OCI-M1 (cell line): ENCODE data around the gene WDR27.

Experiments used
- DNase-seq: peaks from one replicate; lab custom pipeline; 2025; lab: John Stamatoyannopoulos, UW

The WDR27 gene

DNA sequence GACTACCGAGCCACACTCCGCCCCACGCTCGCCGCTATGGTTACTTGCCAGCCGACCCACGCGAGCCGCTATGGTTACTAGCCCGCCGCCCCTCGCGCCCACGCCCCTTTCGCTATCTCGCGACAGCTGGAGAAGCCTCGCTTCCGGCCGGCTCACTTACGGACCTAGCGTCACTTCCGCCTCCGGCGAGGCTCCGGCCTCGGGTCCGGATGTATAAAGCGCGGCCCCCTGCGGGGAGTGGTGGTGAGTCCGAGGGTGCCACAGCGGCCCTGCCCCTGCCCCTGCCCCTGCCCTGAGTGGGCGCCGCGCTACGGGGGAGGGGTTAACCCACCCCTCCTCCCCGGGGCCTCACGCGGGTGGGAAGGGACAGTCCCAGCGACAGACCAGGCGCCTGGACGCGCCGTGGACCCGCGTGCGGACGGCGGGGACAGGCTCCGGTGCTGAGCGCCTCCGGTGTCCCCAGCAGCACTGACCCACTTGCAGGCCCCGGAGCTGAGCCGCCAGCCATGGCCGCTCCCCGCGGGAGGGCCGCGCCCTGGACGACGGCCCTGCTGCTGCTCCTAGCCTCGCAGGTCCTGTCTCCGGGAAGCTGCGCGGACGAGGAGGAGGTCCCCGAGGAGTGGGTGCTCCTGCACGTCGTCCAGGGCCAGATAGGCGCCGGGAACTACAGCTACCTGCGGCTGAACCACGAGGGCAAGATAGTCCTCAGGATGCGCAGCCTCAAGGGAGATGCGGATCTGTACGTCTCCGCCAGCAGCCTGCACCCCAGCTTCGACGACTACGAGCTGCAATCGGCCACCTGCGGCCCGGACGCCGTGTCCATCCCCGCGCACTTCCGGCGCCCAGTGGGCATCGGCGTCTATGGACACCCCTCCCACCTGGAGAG is at the start of gene WDR27, which contains the start of gene C6orf120:
WDR27 (minus strand) TSS at position 76 of the 886 bp plus-strand sequence. CDS start 13,024 bp downstream, outside the sequence.
C6orf120 (plus strand) TSS at position 173 of the 886 bp plus-strand sequence; CDS start at position 507, 334 bp downstream.
- DNase-seq = peak; percentile 97

DNA sequence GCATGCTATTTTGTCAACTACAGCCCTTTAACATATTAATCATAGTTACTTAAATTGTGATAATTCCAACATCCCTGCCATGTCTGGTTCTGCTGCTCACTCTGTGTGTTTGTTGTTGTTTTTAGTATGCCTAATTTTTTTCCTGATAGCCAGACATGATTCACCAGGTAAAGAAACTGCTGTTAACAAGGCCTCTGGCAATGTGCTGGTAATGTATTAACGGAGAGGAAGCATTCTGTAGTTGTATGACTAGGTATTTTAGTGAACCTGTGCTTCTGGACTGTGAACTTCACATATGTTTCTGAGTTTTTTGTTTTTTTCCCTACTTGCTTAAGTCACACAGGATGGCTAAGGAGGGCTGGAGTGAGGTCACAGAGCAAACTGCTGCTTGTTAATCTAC is 44.7 kb upstream of the WDR27 start:
- DNase-seq = no peak

DNA sequence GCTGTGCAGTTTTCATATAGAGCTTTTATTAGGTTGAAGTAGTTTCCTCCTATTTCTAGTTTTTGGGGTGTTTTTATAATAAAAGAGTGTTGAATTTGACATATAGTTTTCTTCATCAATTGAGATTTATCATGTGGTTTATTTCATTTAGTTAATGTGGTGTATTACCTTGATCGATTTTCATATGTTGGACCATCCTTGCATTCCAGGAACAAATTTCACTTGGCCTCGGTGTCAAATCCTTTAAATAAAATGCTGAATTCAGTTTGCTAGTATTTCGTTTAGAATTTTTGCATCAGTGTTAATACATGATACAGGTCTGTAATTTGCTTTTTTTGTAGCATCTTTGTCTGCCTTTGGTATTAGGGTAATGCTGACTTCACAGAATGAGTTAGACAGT is 43.6 kb upstream of the WDR27 start:
- DNase-seq = no peak

DNA sequence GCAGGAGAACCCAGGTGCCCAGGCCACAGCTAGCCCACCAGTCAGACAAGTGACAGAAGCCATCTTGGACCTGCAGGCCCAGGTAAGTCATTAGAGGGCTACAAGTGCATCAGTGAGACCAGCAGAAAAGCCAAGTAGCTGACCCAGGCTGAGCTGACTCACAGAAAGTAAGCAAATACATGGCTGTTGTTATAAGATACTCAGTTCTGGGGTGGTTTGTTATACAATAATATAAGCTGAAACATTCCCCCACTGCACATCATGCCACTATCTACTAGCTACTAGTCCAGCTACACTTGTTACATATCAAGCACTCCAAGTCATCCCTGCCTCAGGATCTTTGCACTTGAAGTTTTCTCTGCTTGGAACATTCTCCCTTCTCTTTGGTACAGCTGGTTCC is 39.5 kb upstream of the WDR27 start:
- no peak for DNase-seq

DNA sequence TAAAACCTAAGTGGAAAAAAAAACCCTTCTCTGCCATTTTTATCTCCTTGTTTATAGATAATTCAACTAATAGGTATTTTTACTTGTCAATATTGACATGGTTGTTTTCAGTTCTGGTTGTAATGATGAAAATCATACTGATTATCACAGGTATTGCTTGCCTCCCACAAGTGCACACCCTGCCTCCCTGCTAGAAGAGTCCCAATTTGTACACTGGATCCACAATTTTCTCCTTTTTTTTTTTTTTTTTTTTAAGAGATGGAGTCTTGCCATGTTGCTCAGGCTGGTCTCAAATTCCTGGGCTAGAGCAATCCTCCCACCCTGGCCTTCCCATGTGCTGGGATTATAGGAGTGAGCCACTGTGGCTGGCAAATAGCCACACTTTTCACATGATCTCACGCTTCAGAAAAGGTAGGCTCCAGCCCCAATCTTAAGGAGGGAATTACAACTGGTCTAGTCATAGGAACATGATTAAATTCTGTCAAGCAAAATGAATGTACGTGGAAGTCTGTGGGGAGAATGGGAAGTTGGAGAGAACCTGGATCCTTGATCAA is 37.2 kb upstream of the WDR27 start:
- DNase-seq = no peak

DNA sequence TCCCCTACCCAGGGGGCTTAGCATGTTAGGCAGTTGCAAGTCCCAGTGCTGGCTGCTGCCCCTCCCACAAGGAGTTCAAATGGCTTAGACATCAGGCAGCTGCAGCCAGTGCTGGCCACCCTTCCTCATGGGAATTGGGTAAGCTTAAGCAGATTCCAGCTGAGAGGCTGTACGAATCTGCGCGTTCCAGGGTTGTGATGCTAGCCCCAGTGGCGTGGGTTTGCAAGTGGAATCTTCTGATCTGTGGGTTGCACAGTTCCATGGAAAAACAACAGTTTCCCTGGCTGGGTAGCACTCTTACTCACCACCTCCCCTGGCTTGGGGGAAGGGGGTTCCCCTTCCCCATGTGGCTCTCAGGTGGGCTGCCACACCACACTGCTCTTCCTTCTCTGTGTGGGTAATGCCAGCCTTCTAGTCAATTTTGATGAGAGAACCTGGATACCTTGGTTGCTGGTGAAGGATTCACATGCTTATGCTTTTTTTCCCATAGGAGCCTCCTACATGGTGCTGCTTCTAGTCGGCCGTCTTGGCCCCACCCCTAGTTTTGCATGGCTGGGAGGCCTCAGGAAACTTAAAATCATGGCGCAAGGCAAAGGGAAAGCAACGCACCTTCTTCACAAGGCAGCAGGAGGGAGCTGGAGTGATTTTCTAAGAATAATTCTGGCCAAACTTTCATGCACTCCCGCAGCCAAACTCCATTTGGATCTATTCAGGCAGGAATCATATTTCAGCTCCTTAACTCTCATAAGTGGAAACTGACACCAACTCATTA is 36.6 kb upstream of the WDR27 start:
- DNase-seq = no peak

DNA sequence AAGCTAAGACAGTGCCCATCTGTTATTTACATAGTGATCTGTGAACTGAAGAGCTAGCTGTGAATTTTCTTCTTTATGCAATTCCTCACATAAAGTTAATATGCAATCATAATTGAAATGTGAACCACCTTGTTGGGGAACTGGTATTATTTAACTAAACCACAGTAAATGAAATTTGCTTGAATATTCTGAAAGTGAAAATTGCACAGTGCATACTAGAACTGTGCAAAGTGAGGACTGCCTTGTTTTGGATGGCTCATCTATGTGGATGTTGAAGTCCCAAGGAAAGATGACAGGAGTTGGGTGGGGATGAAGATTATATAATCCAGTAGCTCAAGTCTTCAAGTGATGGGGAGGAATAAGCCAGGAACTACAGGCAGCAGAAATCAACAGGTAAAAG is 28.1 kb upstream of the WDR27 start:
- no peak for DNase-seq

DNA sequence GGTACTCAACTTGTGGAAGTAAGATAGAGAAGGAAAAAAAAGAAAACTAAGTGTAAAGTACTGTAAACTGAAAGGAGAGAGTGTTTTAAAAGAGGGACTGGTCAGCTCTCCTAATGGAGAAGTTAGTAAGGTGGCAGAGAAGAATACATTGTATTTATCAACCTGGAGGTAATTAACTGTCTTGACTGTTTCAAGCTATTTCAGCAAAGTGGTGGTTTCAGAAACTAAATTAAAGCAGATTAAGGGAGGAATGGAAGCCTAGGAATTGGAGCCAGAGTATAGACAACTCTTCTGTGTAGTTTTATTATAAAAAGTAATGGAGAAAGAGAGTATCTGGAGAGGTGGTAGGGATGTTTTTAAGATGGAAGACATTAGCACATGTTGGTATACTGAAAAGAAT is 25.1 kb upstream of the WDR27 start:
- peak; percentile 10 for DNase-seq

DNA sequence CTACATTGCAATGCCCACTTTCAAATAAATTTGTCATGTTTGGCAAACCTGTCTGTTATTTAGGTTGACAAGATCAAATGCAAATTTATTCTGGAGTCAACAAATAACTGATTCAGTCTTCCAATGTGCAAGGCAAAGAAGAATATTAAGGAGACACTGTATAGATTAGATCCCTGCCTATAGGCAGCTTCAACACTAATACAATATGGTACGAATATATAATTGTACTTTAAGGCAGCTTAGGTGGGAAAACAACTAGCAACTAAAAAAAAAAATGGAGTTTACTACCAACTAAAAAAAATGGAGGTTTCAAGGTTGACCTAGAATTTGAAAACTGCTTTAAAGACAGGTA is 24.2 kb upstream of the WDR27 start:
- no peak for DNase-seq

DNA sequence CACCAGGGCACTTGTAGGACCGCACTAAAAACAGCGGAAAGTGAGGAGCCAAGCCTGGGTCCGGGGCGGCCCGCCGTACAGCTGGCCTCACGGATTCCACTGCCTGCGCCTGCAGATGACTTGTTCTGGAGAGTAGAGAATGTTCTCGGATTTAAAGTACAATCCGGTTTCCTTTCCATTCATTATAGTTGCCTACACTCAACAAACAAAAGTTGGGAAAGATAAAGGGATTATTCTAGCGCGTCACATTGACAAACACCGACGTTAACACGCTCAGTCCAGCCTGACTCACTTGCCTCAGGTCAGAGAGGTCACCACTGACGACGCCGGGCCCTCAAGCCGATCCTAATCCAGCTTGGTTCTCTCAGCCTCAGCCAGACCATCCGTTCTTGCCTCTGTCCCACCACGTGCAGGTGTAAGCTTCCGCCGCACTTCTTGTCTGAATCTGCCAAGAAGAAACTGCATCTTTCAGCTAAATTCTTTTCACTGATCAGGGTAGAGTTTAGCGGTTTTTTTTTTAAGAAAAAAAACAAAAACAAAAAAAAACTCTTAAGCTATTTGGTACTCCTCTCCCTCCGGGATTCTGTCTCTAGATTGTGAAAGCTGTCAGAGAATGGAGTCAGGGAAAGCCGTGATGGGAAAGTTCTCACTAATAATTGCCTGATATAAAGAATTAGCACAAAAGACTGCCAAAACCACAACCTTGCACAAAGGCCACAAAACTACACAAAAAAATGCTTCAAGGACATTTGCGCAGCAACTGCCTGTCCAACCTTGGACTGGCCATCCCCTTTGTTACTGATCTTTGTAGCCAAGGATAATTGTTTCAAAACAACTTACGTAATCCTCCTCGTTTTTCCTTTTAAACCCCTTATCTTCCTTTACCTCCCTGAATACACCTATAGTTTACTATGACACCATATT is 23.6 kb upstream of the WDR27 start:
- DNase-seq = no peak

DNA sequence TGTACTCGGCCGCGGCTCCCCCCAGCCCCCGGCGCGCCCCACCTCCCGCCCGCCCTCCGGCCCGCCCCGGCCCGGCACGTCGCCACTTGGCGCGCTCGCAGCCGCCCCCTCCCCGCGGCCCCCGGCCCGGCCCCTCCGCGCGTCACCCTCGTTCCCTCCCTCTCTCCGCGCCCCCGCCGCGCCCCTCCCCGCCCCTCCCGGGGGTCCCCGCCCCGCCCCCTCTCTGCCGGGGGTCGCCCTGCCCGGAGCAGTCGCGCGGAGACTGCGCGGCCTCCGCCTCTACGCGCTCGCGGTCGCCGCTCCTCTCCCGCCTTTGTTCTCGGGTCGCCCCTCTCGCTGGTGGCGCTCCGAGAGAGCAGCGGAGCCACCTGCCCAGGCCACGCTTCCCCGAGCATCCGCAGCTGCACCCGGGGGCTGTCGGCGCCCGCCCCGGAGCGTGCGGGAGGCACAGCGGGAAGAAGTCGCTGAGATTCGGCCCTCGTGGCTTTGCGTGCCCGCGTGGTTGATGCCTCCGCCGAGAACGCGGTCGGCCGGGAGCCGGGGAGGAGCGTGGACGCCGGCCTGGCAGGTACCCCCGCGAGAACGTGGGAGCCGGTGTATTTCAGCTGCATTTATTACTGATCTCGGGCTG is 22.8 kb upstream of the WDR27 start, which contains the start of gene PHF10:
PHF10 (minus strand) TSS at position 7 of the 631 bp plus-strand sequence. CDS start 569 bp downstream, outside the sequence.
- no peak for DNase-seq

DNA sequence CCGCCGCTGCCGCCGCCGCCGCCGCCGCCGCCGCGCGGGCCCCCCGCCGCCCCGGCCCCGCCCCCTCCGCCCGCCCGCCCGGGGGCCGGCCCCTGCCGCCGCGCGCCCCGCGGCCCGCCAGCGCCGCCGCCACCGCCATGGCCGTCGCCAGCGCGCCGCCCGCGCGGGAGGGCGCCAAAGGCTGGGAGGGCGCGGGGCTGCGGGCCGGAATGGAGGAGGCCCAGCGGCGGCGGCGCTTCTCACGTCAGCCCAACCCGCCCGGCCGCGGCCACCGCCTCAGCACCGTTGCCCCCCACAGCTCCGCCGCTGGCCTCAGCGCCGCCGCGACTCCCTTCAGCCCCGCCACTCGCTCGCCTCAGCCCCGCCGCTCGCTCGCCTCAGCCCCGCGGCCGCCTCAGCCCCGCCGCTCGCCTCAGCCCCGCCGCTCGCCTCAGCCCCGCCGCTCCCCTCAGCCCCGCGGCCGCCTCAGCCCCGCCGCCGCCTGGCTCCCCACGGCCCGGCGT is 22.2 kb upstream of the WDR27 start:
- peak; percentile 40 for DNase-seq

DNA sequence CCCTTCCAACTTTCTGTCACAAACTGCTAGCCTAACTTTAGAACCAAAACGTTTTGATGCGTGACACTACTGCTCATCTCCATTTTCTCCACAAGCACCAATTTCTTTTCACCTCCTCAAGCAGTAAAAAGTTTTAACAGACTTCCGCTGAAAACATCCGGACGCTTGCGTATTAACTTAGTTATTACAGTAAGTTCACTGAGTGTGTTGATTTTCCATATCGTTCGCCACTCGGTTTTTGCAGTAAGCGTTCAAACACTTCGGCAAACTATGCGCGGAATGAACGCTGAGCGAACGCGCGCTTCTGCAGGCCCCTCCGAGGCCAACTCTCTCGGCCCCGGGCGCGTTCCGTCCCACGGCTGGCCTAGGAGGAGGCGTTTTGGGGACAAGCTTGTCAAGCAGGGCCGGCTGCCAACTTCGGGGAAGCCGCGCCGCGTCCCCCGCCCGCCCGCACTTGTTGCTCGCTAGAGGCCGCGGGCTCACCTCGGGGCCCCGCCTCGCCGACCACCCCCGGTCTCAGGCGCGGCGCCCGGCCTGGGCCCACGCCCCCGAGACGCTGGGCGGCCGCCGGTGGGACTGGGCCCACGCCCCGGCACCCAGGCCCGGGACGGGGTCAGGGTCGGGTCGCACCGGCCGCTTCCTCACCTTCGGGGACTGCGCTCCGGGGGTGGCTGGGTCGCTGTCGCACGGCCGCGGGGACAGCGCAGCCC is 21.5 kb upstream of the WDR27 start:
- DNase-seq = peak; percentile 78

DNA sequence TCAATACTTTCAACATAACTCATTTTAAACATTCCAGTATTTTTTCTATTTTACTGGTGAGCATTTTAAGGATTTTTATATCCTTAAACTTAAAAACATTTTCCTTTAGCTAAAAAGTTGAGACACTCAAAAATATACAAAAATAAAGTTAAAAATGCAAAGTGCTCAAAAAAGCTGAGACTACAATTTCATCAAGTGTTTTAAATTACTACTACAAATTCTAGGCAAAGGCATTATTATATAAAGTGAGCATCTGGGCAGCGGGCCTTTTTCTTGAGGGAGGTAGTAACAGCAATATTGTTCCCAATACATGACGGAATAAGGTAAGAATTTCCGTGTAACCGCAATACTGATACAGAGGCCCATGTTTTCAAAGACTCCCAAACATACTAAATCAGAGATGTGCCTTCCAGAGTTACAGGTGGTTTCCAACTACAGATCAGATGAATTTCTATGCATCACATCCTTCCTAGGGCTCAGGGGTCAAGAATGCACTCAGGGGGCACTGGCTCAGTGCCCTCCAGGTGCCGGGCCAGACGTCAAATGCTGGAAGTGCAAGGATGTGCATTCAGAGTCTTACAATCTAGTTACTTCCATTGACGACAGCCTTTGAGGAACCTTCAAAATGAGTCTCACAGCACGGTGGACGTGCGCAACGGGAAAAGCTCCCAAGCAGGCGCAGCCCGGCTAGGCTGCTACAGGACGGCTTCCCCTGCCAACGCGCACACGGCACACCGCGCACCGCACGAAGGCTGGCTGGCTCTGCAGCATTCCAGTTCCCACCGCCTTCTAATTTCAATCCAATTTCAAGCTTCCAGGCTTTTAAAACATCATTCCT is 20.8 kb upstream of the WDR27 start:
- peak; percentile 78 for DNase-seq

DNA sequence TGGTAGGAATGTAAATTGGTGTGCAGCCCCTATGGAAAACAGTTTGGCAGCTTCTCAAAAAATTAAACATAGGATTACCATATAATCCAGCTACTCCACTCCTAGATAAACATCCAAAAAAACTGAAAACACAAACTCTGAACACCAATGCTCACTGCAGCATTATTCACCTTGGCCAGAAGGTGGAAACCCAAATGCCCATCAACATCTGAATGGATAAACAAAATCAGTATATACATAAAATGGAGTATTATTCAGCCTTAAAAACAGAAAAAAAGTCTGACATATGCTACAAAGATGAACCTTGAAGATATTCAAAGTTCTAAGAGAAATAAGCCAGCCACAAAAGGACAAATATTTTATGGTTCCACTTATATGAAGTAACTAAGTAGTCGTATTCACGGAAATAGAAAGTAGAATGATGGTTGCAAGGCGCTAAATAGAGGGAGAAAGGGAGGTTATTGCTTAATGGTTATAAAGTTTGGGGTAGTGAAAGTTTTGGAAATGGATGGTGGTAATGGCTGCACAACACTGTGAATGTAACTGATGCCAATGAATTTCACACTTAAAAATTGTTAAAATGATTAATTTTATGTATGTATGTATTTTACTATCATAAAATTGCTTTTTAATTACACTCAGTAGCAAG is 18.5 kb upstream of the WDR27 start:
- DNase-seq = no peak

DNA sequence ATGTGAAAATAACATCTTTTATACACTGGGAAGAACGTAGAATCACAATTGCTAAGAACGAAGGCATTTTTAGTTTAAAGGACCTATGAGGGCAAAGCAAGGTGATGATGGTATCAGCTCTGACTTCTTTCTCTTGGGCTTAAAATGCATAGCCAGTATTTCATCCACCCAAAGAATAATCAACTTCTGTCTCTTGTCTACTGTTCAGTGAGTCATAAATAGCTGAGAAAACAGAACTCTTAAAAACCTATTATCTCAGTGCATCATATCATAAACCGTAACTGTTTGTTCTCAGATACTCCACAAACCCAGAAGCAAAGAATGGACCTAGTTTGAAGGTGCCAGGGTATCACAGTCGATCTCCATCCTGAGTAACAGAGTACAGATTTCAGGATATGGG is 17.3 kb upstream of the WDR27 start:
- no peak for DNase-seq

DNA sequence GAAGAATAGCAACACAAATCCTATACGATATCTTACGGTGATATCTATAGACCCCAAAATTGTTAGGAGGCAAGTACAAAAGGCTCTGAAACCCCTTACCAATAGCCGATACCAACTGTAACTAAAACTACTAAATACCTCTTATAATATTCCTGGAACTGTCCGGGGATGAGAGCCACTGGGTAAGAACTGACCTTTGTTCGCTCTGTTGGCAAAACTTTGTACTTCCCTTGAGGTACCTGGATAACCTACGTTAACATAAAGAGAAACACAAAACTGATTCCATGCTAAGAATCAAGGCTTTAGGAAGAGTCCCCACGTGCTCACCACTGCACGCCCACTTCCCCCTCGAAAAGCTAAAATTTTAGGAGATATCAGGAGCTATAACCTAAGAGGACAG is 12.8 kb upstream of the WDR27 start:
- no peak for DNase-seq

DNA sequence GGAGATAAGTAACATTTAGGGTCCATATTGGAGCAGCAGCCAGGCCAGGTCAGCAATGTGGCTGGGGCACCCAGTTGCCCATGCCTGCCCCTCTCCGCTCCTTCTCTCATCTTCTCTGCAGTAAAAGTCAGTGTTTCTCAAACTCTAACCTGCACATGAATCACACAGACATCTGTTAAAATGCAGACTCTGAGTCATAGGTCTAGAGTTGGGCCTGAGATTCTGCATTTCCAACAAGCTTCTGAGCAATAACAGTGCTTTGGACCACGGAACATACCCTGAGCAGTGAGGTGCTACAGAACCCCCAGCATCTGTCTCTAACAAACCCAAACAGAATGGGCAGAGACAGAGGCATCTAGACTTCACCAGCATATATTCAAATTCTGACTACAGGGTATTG is 12.3 kb upstream of the WDR27 start:
- no peak for DNase-seq

DNA sequence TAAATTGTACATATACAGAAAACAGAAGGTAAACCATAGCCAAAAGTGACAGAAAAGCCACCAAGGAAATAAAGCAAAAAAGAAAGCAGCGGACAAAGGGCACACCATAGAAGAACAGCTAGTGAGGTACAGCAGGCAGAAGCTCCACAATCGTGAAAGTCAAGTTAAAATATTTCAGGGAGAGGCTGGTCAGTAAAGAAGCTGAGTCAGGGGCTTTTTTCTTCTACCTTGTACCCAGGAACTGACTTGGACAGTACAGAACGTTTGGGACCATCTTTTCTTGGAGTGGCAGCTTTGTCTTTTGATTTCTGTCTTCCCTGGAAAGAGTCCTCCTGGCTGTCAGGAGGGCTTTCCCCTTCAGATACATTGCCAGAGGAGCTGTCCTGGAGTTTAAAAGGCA is 8.2 kb upstream of the WDR27 start:
- DNase-seq = no peak
